Parathyroid adenoma (tissue), 2 donors: ENCODE data around the gene GDE1.

Source experiments
- H2AFZ ChIP-seq: fragments of 300-600 bp; sonication (generic); one replicate; pipeline ENCODE4 v1.7.0; 2017; ENCODE audit warnings: antibody characterized with exemption, mild to moderate bottlenecking
- H3K27ac ChIP-seq: fragments of 300-600 bp; sonication (generic); one replicate; pipeline ENCODE4 v1.7.0; 2017
- H3K27me3 ChIP-seq: fragments of 300-600 bp; sonication (generic); one replicate; pipeline ENCODE4 v1.7.0; 2017; ENCODE audit warnings: low read length; ENCODE audit not compliant: control insufficient read depth, insufficient read depth
- H3K36me3 ChIP-seq: fragments of 300-600 bp; sonication (generic); one replicate; pipeline ENCODE4 v1.7.0; 2017; ENCODE audit warnings: low read length; ENCODE audit not compliant: control insufficient read depth, insufficient read depth
- H3K4me1 ChIP-seq: fragments of 300-600 bp; sonication (generic); one replicate; pipeline ENCODE4 v1.7.0; 2017; ENCODE audit warnings: control low read depth
- H3K4me2 ChIP-seq: fragments of 300-600 bp; sonication (generic); one replicate; pipeline ENCODE4 v1.7.0; 2017; ENCODE audit warnings: low read length
- H3K4me3 ChIP-seq: fragments of 300-600 bp; sonication (generic); one replicate; pipeline ENCODE4 v1.7.0; 2017; ENCODE audit warnings: low read depth, low read length
- H3K79me2 ChIP-seq: fragments of 300-600 bp; sonication (generic); one replicate; pipeline ENCODE4 v1.7.0; 2017; ENCODE audit warnings: control low read depth
- H3K9ac ChIP-seq: fragments of 300-600 bp; sonication (generic); one replicate; pipeline ENCODE4 v1.7.0; 2017; ENCODE audit warnings: mild to moderate bottlenecking
- H3K9me3 ChIP-seq: fragments of 300-600 bp; sonication (generic); one replicate; pipeline ENCODE4 v1.7.0; 2017; ENCODE audit warnings: low read length; ENCODE audit not compliant: control insufficient read depth
- CTCF ChIP-seq: fragments of 300-600 bp; sonication (generic); IDR thresholded peaks from one replicate; pipeline ENCODE4 v1.7.0; 2017; ENCODE audit warnings: antibody characterized with exemption, mild to moderate bottlenecking
- donor health status: primary hyperparathyroidism.

The GDE1 gene

GRCh38 chr16:19560078-19560477, 38.2 kb upstream of the GDE1 start:
- no peaks in the 10 kb centered on the region for H3K9me3 ChIP-seq
- H3K4me2 ChIP-seq = no peak overlapping the region
- H3K36me3 ChIP-seq = no peaks in the 10 kb centered on the region
- H3K79me2 ChIP-seq = peaks cover 13% of the 10 kb centered on the region
- H3K27me3 ChIP-seq = no peaks in the 10 kb centered on the region
- H3K4me3 ChIP-seq = no peak overlapping the region
- no peak overlapping the region for H3K9ac ChIP-seq
- no peak for TF ChIP-seq CTCF
- H3K27ac ChIP-seq = no peak overlapping the region
- H3K4me1 ChIP-seq = peaks cover 4% of the 10 kb centered on the region
- H2AFZ ChIP-seq = no peak overlapping the region

GRCh38 chr16:19559242-19559910, 37.5 kb upstream of the GDE1 start:
- Histone ChIP-seq H3K36me3 (no peaks in the 10 kb centered on the region), H3K4me2 (no peak overlapping the region), H3K27me3 (no peaks in the 10 kb centered on the region), H3K4me3 (no peak overlapping the region), H3K79me2 (peaks cover 13% of the 10 kb centered on the region), H3K9ac (no peak overlapping the region), H3K4me1 (peaks cover 4% of the 10 kb centered on the region), H2AFZ (no peak overlapping the region), H3K27ac (no peak overlapping the region), H3K9me3 (no peaks in the 10 kb centered on the region)
- peak; percentile 67 for TF ChIP-seq CTCF

DNA sequence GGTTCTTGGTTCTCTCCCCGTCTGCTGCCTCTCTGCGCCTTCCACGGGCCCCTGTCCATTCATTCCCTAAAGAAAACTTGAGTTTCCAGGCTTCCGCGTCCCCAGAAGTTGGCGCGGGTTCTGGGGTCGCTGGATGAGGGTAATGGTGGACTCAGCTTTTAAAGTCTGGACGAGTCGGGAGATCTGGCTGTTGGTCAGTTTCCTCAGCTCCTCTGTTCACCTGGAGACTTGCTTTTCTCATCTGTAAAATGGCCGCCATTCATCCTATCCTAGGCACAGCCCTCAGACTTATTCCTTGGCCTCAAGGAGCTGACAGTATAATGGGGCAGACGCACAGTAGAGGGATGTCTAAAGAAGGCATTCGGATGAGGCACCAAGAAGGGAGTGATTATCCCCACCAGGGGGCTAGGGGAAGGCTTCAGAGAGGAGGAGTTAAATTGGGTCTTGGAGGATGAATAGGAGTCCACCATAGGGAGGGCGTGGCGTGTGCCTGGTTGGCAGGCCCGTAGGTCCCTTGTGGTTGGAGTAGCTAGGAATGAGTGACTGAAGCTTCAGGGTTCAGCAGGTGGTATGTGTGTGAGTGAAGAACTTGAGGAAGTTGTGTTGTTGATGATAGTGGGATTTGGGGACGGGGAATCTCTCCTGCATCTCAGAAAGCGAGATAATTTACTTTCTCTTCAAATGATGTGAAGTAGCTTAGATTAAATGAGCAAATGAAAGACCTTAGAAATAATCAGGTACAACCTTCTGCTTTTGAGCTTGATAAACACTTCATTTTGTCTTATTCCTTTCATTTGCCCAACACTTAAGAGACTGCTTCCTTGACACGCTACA, 34.3 kb upstream of the GDE1 start:
- Histone ChIP-seq H3K79me2 (peaks cover 13% of the 10 kb centered on the region), H3K4me2 (peak overlapping the region; percentile 91), H3K4me3 (peak overlapping the region; percentile 98), H3K9me3 (no peaks in the 10 kb centered on the region), H3K4me1 (peaks cover 4% of the 10 kb centered on the region), H3K27me3 (no peaks in the 10 kb centered on the region), H3K36me3 (no peaks in the 10 kb centered on the region), H3K9ac (peak overlapping the region; percentile 68), H2AFZ (peak overlapping the region; percentile 100), H3K27ac (peak overlapping the region; percentile 83)
- no peak for TF ChIP-seq CTCF

DNA sequence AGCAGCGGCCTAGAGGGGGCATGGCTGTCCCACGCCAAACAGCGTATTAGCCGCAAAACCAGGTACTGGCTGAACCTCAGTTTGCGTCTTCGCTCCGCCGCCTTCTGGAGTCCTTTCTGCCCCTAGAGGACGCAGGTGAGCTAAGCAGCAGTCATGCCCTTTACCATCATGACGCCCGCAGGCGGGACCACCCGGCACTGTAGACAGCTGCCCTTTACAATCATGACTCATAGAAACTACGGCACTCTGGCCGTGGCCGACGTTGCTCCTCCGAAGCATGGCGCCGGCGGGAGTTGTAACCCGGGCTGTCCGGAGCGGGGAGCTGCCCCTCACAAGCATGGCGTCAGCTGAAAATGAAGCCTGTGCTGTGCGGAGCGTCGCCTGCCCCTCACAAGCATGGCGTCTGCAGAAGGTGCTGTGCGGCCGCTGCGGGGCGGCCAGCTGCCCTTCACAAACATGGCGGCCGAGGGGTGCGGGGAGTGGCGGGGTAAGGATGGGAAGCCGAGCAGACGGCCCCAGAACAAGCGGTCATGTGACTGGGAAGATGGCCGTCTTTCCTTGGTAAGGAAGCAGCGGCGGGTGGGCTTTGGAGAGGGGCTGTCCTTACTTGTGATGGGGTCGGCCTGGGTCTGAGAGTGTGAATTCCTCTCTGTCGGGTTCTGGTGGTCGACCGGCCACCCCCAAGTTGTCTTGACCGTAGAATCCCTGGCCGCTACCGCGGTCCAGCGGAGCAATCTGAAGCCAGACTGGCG, 33.5 kb upstream of the GDE1 start, which contains the start of gene VPS35L:
VPS35L (plus strand) TSS at position 518 of the 752 bp plus-strand sequence; CDS start at position 545, 27 bp downstream.
- Histone ChIP-seq H3K9ac (peak within 1 kb of the TSS; percentile 68), H3K79me2 (peaks cover 12% of the 10 kb centered on the region), H2AFZ (peak within 1 kb of the TSS; percentile 100), H3K27ac (peak within 1 kb of the TSS; percentile 83), H3K27me3 (no peaks in the 10 kb centered on the region), H3K4me1 (peaks cover 4% of the 10 kb centered on the region), H3K9me3 (no peaks in the 10 kb centered on the region), H3K4me3 (peak within 1 kb of the TSS; percentile 98), H3K36me3 (no peaks in the 10 kb centered on the region), H3K4me2 (peak within 1 kb of the TSS; percentile 91)
- peak; percentile 73 for TF ChIP-seq CTCF
